H1 (cell line): Measurements from ENCODE around the gene DENND1A. TPM values are rescaled to one million over a fixed set of nuclear protein-coding genes. Genes with fewer than 3 reads are reported as not detected.

Source experiments
- JUND ChIP-seq: IDR thresholded peaks from 2 replicates; pipeline ENCODE4 v1.6.1; 2011; ENCODE audit warnings: mild to moderate bottlenecking, improper control_type of control experiment, low read length
- MAX ChIP-seq: IDR thresholded peaks from 2 replicates; pipeline ENCODE4 v1.6.1; 2012; ENCODE audit warnings: inconsistent platforms
- polyA plus RNA-seq, 7 experiments: library from polyadenylated mRNA; depleted of rRNA in 3 of 7; stranded (reverse) in 5 of 7; unstranded in 2 of 7; fragments of >200 nt in 5 of 7; fragments of 200-250 nt in 2 of 7; gene quantifications; 1 replicate in 5 of 7; 2 replicates in 1 of 7; 4 replicates in 1 of 7; pipeline versions ENCODE4 v1.2.1 to v1.2.3, GENCODE V29; 2011 to 2013; ENCODE audit warnings: missing spikeins in 2 of 7, mixed read lengths in 2 of 7
- total RNA-seq: library from RNA; stranded (reverse); fragmentation: NEBNext Ultra II Directional; extraction: Animal tissue kit (Norgen Biotek cat#: 25700); gene quantifications from 2 replicates; pipeline ENCODE4 v1.2.1, GENCODE V29; 2021

The DENND1A gene
- total and polyA plus RNA-seq, 2 of the 8 experiments (the other 6 are each of a cell fraction or from before 2014, with no cell fraction given) = 24.1 to 26.4 TPM

GRCh38 chr9:123912167-123912897 lies 17.6 kb downstream of the DENND1A start (continued):
- TF ChIP-seq JUND (no peak), MAX (no peak)
